GDM1 (cell line): ENCODE results near the gene RTN4.
A peak's percentile ranks its signal among the peaks of the same experiment; 100 is the strongest.
"Not testable (repeated sequence)": the region's sequence is repeated elsewhere in the genome, so short reads cannot be mapped to it uniquely, and the experiment has no call there.

Experiments used
- DNase-seq: peaks from one replicate; lab custom pipeline; 2025; lab: John Stamatoyannopoulos, UW

The RTN4 gene

GRCh38 chr2:55073000-55073983 lies 23.0 kb upstream of the RTN4 start:
- DNase-seq, result no peak

- no peak for DNase-seq
These were observed 13.6 kb upstream of the RTN4 start for GRCh38 chr2:55063713-55064323.

GRCh38 chr2:55063226-55063625 lies 13.0 kb upstream of the RTN4 start:
- DNase-seq, result no peak

GRCh38 chr2:55062754-55063153 lies 12.5 kb upstream of the RTN4 start:
- no peak for DNase-seq

DNA sequence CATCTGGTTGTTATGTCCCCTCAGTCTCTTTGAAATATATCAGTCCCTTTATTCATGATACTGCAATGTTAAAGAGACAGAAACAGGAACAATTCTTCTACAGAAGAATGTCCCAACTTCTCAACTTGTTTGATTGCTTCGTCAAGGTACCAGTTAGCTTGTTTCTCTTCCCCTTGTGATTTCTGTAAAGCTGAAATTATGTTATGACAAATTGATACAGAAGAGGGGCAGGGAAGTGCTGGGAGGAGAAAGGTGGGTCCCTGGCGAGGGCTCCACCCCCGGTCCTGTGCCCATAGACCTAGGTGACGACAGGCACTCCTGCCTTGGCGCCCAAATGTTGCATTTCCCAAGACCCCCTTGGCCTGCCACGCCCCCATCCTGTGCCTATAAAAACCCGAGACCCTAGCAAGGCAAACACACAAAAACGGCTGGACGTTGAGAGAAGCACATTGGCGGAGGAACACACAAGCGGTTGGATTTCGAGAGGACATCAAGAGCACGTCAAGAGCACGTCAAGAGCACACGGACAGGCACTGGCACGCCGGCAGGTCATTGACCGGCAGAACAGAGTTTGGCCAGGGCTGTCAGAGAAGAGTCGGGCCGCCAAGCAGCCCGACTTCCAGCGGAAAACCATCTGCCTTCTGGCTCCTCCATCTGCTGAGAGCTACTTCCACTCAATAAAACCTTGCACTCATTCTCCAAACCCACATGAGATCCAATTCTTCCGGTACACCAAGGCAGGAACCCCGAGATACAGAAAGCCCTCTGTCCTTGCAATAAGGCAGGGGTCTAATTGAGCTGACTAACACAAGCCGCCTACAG lies 11.5 kb upstream of the RTN4 start:
- DNase-seq, result no peak

- no peak for DNase-seq
These were observed 9.5 kb upstream of the RTN4 start for GRCh38 chr2:55059793-55060192.

DNA sequence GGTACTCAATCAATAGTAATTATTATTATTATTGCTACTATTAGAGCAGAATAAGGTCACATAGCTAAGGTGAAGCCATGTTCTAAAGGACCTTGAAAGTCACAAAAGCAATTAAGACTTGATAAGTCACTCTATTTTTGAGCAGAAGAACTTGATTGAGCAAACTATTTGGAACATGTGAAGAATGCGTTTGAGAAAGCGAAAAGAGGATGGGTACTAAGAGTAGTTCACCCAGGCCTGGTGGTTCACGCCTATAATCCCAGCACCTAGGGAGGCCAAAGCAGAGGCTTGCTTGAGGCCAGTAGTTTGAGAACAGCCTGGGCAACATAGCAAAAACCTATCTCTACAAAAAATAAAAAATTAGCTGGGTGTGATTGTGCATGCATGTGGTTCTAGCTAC lies 7.2 kb upstream of the RTN4 start:
- no peak for DNase-seq

- no peak for DNase-seq
These were observed 5.8 kb upstream of the RTN4 start for GRCh38 chr2:55056024-55056521.

DNA sequence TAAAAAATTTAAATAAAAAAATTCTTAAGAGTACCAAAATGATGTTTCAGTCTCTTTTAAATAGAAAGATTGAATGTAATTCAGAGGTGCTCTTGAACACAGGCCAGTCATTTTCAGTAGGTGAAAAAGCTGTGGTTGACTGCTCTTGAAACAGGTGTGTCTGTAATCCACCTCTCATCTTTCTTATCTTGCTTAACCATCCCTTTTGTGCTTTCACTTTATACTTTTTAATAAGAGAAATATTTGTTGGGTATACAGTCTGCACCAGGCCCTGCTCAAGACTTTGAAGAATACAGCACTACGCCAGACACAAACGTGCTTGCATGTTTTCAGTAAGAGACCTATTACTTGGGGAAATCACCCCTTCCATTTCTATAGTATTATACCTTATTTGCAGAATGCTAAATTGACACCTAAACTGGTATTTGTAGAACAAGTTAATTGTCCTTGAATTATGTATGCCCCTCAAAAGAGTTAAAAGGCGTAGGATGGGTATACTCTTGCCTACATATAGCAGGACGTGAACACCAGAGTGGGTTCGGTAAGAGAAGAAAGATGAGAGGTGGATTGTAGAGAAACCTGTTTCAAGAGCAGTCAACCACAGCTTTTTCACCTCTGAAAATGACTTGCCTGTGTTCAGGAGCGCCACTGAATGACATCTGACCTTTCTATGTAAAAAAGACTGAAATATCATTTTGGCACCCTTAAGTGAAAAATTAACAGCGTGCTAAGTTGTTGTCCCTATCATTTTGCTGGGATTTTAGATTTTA lies 4.0 kb upstream of the RTN4 start:
- DNase-seq, result no peak

GRCh38 chr2:55053225-55053624 lies 3.0 kb upstream of the RTN4 start:
- DNase-seq, result not testable (repeated sequence)

GRCh38 chr2:55052129-55053061 lies 2.1 kb upstream of the RTN4 start:
- DNase-seq, result no peak

- no peak for DNase-seq
These were observed 995 bp upstream of the RTN4 start for GRCh38 chr2:55051026-55051866.

- DNase-seq, result no peak
These were observed 491 bp downstream of the RTN4 start for GRCh38 chr2:55049821-55050099.

- DNase-seq, result peak; percentile 67
These were observed 1.0 kb downstream of the RTN4 start for GRCh38 chr2:55049043-55049820.

- no peak for DNase-seq
These were observed 1.7 kb downstream of the RTN4 start for GRCh38 chr2:55048508-55049042.

DNA sequence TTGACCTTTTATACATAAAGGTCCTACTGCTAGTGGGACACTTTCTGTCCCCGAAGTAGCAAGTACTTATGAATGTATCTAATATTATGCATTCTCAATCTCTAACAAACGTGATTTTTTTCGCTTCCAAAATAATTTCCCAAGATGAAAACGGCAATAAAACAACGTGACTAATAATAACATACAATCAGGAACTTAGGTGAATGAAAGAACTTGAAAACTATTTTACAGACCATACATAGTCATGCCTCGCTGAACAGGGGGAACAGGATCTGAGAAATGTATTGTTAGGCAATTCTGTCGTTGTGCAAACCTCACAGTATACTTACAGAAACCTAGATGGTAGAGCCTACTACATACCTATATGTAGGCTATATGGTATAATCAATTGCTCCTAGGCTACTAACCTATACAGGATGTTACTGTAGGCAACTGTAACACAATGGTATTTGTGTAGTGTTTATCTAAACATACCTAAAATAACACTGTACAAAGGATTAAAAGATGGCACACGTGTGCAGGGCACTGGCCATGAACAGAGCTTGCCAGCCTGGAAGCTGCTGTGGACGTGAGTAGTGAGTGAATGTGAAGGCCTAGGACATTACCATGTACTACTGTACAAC lies 2.5 kb downstream of the RTN4 start:
- no peak for DNase-seq

DNA sequence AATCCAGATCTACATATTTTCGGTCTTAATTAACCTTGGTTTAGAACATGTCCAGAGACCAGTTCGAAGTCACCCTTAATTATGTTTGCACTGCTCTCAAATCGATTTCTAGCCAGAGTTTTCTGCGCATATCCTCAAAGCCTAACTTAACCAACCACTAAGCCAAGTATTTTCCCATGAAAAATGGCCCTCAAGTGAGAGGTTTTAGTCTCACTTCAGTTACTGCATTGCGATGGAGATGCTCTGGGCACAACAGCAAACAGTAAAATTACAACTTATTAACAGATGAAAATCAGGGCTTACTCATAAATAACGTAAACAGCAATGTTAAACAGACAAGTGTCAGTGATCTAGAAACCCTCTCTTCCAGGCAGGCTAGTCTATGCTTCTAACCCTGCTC lies 4.5 kb downstream of the RTN4 start:
- no peak for DNase-seq

GRCh38 chr2:55043841-55044240 lies 6.4 kb downstream of the RTN4 start:
- no peak for DNase-seq
